Measurements from ENCODE around the gene NRROS. TPM values are rescaled to one million over a fixed set of nuclear protein-coding genes. Genes with fewer than 3 reads are reported as not detected.

NRROS gene
- polyA plus RNA-seq, 2 of the 4 experiments (the other 2 are of a cell fraction), result not detected

- ChIA-PET CTCF (interaction anchor here (0.6 to 2.6 kb wide), 3 partner anchors 73 to 410 kb away, joined by 3 to 21 read pairs (median 3); no protein-coding TSS in a partner anchor), POLR2A (no interaction called here)
- H3K4me2 ChIP-seq, result no peak overlapping the region
- no peak for ATAC-seq
- TF ChIP-seq CHD4 (IDR thresholded peaks at IDR 0.05; ENCODE audit: borderline replicate concordance) (no peak), ATOH8 (CRISPR knock-in tag; IDR thresholded peaks at IDR 0.05; ENCODE audit: low read depth) (no peak), NR3C1 (IDR thresholded peaks at IDR 0.05) (no peak)
- H3K27ac ChIP-seq, result no peak overlapping the region
- no peak for FAIRE-seq
- H3K4me3 ChIP-seq, result no peak overlapping the region
- 26% methylated on average over 5 of the region's 5 CpGs for WGBS (ENCODE audit: missing lambda C conversion rate)
- H3K9me3 ChIP-seq, result no peaks in the 10 kb centered on the region
- DNase-seq (ENCODE audit: low read depth in 1 of 2, low spot score in 1 of 2), result no peak
- peaks cover 3% of the 10 kb centered on the region; the same call in 1 of the 3 replicates for H3K4me1 ChIP-seq
Measured at GRCh38 chr3:196688349-196688748, 48.9 kb downstream of the NRROS start.

GRCh38 chr3:196689941-196690660 lies 50.6 kb downstream of the NRROS start:
- H3K4me1 ChIP-seq, result no peaks in the 10 kb centered on the region
- ChIA-PET POLR2A (interaction anchor here (2.0 kb wide), 1 partner anchor 22 kb away, joined by 4 read pairs; the partner anchor contains the start of genes CEP19 and PIGX), CTCF (interaction anchor here (0.8 to 1.4 kb wide), 2 partner anchors 81 to 161 kb away, joined by 3 to 6 read pairs; no protein-coding TSS in a partner anchor)
- DNase-seq (ENCODE audit: low read depth in 1 of 2, low spot score in 1 of 2) (no peak), FAIRE-seq (no peak), ATAC-seq (no peak)
- no peak overlapping the region for H3K4me2 ChIP-seq
- H3K4me3 ChIP-seq, result no peak overlapping the region
- 85% methylated on average over 15 of the region's 17 CpGs for whole genome bisulfite sequencing (ENCODE audit: missing lambda C conversion rate)
- no peaks in the 10 kb centered on the region for H3K9me3 ChIP-seq
- H3K27ac ChIP-seq, result no peak overlapping the region
- TF ChIP-seq TP53 (CRISPR knock-in tag; IDR thresholded peaks at IDR 0.05) (no peak), ZC3H11A (IDR thresholded peaks at IDR 0.05) (no peak), RAD21 (conservative IDR thresholded peaks at IDR 0.05 in 1 of 2, IDR thresholded peaks at IDR 0.05 in 1 of 2) (no peak), HES2 (IDR thresholded peaks at IDR 0.05) (no peak), POLR2AphosphoS2 (conservative IDR thresholded peaks at IDR 0.05; ENCODE audit: low read length) (no peak), NPAS2 (CRISPR knock-in tag; IDR thresholded peaks at IDR 0.05; ENCODE audit: borderline replicate concordance) (no peak), FOSB (CRISPR knock-in tag; IDR thresholded peaks at IDR 0.05) (no peak), GATA3 (IDR thresholded peaks at IDR 0.05; ENCODE audit: borderline replicate concordance) (no peak), KDM1A (IDR thresholded peaks at IDR 0.05; ENCODE audit: low read depth) (no peak), EHF (CRISPR knock-in tag; IDR thresholded peaks at IDR 0.05) (no peak), RNF2 (IDR thresholded peaks at IDR 0.05; ENCODE audit: borderline replicate concordance, low read depth) (no peak), RARB (CRISPR knock-in tag; IDR thresholded peaks at IDR 0.05) (no peak), JUN (IDR thresholded peaks at IDR 0.05) (no peak), CBX2 (IDR thresholded peaks at IDR 0.05; ENCODE audit: borderline replicate concordance, low read depth) (no peak)

- CTCF ChIA-PET, result interaction anchor here (0.6 to 1.2 kb wide), 2 partner anchors 14 to 235 kb away, joined by 3 to 4 read pairs; no protein-coding TSS in a partner anchor
- H3K4me1 ChIP-seq, result no peaks in the 10 kb centered on the region
- no peak for DNase-seq (ENCODE audit: low read depth in 1 of 2, low spot score in 1 of 2)
- H3K9me3 ChIP-seq, result no peaks in the 10 kb centered on the region
- H3K4me2 ChIP-seq, result no peak overlapping the region
- 65% methylated on average over 8 of the region's 8 CpGs for WGBS (ENCODE audit: missing lambda C conversion rate)
- no peak overlapping the region for H3K4me3 ChIP-seq
- FAIRE-seq, result no peak
- POLR2A ChIA-PET, result interaction anchor here (2.0 kb wide), 1 partner anchor 21 kb away, joined by 4 read pairs; the partner anchor contains the start of genes CEP19 and PIGX
- H3K27ac ChIP-seq, result no peak overlapping the region
- ATAC-seq, result no peak
- no peak for TF ChIP-seq CBX2 (IDR thresholded peaks at IDR 0.05; ENCODE audit: borderline replicate concordance, low read depth)
- TF ChIP-seq HOXB13 (CRISPR knock-in tag; IDR thresholded peaks at IDR 0.05; ENCODE audit: low read depth), result no peak
- TF ChIP-seq RARB (CRISPR knock-in tag; IDR thresholded peaks at IDR 0.05), result no peak
- TF ChIP-seq BCL3 (IDR thresholded peaks at IDR 0.05), result no peak
- TF ChIP-seq POLR2A (IDR thresholded peaks at IDR 0.05; ENCODE audit: low read length), result no peak
- no peak for TF ChIP-seq PHF8 (IDR thresholded peaks at IDR 0.05; ENCODE audit: borderline replicate concordance, low read depth)
- no peak for TF ChIP-seq ZNF302 (CRISPR knock-in tag; IDR thresholded peaks at IDR 0.05)
- no peak for TF ChIP-seq RNF2 (IDR thresholded peaks at IDR 0.05; ENCODE audit: borderline replicate concordance, low read depth)
- no peak for TF ChIP-seq SREBF2 (IDR thresholded peaks at IDR 0.05)
- no peak for TF ChIP-seq GATA3 (IDR thresholded peaks at IDR 0.05; ENCODE audit: borderline replicate concordance)
- TF ChIP-seq FOSL2 (IDR thresholded peaks at IDR 0.05), result no peak
- TF ChIP-seq FOSL2 (CRISPR knock-in tag; IDR thresholded peaks at IDR 0.05), result no peak
Measured at GRCh38 chr3:196691386-196691785, 51.9 kb downstream of the NRROS start.

Measured in A549 (cell line).